ENCODE measurements around the gene IRAK1. TPM values are rescaled to one million over a fixed set of nuclear protein-coding genes. Genes with fewer than 3 reads are reported as not detected.

Gene IRAK1
- total and polyA plus RNA-seq, 2 donors (not counting 3 experiments of a cell fraction or from before 2014, with no cell fraction given), result 63.6 to 138 TPM

DNA sequence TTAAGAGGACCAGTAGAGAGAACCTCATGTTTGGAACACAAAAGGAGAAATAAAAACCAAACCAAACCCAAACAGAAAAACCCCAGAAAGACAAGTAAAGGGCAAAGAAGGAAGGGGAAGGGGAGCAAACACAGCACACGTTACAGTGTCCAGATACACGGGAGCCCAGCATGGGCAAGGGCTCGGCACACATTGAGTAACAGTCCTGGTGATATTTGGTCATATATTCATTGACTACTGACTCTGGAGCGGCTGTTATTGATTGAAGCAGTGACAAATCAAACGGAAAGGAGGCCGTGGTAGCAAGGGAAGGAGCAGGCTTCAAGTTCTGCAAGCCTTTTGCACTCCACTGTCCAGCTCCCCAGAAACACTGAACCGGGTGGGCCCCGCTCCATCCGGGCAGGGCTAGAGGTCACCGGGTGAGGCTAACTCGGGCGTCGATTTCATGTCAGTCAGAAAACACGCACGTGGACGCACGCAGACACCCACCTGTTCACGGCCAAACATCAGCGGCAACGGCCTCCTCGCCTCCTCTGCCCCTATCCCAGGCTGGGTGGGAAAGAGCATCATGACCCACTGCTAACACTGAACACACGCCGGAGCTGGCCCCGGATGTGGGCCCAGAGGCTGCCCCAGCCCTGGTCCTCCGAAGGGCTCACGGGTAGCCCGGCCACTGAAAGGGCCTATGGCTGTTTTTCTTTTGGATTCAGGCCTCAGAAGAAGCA, 3.7 kb upstream of the IRAK1 start:
- H3K4me3 ChIP-seq (replicated peaks in 1 of 3; ENCODE audit: insufficient read depth in 1 of 3, low read depth in 1 of 3, low read length in 3 of 3), result no peak overlapping the region
- H3K9me1 ChIP-seq (replicated peaks; ENCODE audit: control insufficient read depth, extremely low read depth, insufficient read depth, low read length), result no peaks in the 10 kb centered on the region
- no peak overlapping the region for H2AFZ ChIP-seq (ENCODE audit: low read depth, low read length)
- ChIA-PET CTCF (interaction anchor here (1.0 to 2.8 kb wide), 2 partner anchors 10 to 77 kb away, joined by 3 to 9 read pairs; no protein-coding TSS in a partner anchor), POLR2A (no interaction called here)
- peaks cover 18% of the 10 kb centered on the region for H3K4me1 ChIP-seq (ENCODE audit: control insufficient read depth, extremely low read depth, insufficient read depth, low read length)
- peaks cover 0 to 1% of the 10 kb centered on the region in 2 experiments for H3K36me3 ChIP-seq (ENCODE audit: control insufficient read depth in 2 of 2, extremely low read depth in 1 of 2, insufficient read depth in 2 of 2, low read length in 2 of 2)
- H3K27ac ChIP-seq (ENCODE audit: insufficient read depth, low read depth, low read length), result no peak overlapping the region
- DNase-seq (ENCODE audit: low read depth, low spot score) (no peak), FAIRE-seq (peak; percentile 37)
- H3K79me2 ChIP-seq (ENCODE audit: control insufficient read depth, insufficient read depth, low read length), result peaks cover 9% of the 10 kb centered on the region
- H3K27me3 ChIP-seq (ENCODE audit: control insufficient read depth in 2 of 2, insufficient read depth in 2 of 2, low read length in 2 of 2), result no peaks in the 10 kb centered on the region
- H4K20me1 ChIP-seq (replicated peaks; ENCODE audit: control insufficient read depth, extremely low read depth, insufficient read depth, low read length), result no peaks in the 10 kb centered on the region
- H3K9me3 ChIP-seq (replicated peaks; ENCODE audit: control insufficient read depth, insufficient read depth, low read length), result no peaks in the 10 kb centered on the region
- BruUV-seq (replicated peaks), result no TSS peak
- H3K4me2 ChIP-seq (ENCODE audit: insufficient read depth, low read length), result no peak overlapping the region
- dilution Hi-C loops (cut with MboI; ENCODE audit: extremely low pct_ligation_motif_present, low sequenced_read_pairs), result no loop called here
- TF ChIP-seq MYC (IDR thresholded peaks at IDR 0.05; ENCODE audit: low read depth, low read length) (no peak), EZH2 (IDR thresholded peaks at IDR 0.05; ENCODE audit: borderline replicate concordance, low read depth, low read length, severe bottlenecking) (no peak), FOS (IDR thresholded peaks at IDR 0.05; ENCODE audit: borderline replicate concordance, insufficient read depth, low read length) (no peak), POLR2AphosphoS5 (IDR thresholded peaks at IDR 0.05; ENCODE audit: insufficient read depth, low read depth, low read length) (no peak), JUN (IDR thresholded peaks at IDR 0.05; ENCODE audit: borderline replicate concordance, insufficient read depth, insufficient read length, low read depth) (no peak), POLR2A (IDR thresholded peaks at IDR 0.05; ENCODE audit: low read depth, low read length) (no peak), GATA2 (IDR thresholded peaks at IDR 0.05; ENCODE audit: insufficient read depth, insufficient read length, low read depth, low read length) (no peak)
- TF ChIP-seq, protein P1, sequence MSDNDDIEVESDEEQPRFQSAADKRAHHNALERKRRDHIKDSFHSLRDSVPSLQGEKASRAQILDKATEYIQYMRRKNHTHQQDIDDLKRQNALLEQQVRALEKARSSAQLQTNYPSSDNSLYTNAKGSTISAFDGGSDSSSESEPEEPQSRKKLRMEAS (IDR thresholded peaks at IDR 0.05; ENCODE audit: insufficient read depth, insufficient read length), result no peak
- TF ChIP-seq, protein P2, sequence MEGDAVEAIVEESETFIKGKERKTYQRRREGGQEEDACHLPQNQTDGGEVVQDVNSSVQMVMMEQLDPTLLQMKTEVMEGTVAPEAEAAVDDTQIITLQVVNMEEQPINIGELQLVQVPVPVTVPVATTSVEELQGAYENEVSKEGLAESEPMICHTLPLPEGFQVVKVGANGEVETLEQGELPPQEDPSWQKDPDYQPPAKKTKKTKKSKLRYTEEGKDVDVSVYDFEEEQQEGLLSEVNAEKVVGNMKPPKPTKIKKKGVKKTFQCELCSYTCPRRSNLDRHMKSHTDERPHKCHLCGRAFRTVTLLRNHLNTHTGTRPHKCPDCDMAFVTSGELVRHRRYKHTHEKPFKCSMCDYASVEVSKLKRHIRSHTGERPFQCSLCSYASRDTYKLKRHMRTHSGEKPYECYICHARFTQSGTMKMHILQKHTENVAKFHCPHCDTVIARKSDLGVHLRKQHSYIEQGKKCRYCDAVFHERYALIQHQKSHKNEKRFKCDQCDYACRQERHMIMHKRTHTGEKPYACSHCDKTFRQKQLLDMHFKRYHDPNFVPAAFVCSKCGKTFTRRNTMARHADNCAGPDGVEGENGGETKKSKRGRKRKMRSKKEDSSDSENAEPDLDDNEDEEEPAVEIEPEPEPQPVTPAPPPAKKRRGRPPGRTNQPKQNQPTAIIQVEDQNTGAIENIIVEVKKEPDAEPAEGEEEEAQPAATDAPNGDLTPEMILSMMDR (IDR thresholded peaks at IDR 0.05; ENCODE audit: extremely low read depth in 1 of 2, insufficient read depth in 1 of 2, low read depth in 1 of 2, low read length in 2 of 2), result no peak
- H3K9ac ChIP-seq (replicated peaks; ENCODE audit: extremely low read depth, insufficient read depth, low read length), result no peak overlapping the region
- intact Hi-C loops (cut with micrococcal nuclease), result no loop called here

All from endothelial cell of umbilical vein (primary cell).